ENCODE data around the gene MSH3.

GRCh38 chr5:80711938-80712337 lies 57.5 kb downstream of the MSH3 start:
- TF ChIP-seq POLR2A (IDR thresholded peaks at IDR 0.05): no peak
- TF ChIP-seq, protein P1, sequence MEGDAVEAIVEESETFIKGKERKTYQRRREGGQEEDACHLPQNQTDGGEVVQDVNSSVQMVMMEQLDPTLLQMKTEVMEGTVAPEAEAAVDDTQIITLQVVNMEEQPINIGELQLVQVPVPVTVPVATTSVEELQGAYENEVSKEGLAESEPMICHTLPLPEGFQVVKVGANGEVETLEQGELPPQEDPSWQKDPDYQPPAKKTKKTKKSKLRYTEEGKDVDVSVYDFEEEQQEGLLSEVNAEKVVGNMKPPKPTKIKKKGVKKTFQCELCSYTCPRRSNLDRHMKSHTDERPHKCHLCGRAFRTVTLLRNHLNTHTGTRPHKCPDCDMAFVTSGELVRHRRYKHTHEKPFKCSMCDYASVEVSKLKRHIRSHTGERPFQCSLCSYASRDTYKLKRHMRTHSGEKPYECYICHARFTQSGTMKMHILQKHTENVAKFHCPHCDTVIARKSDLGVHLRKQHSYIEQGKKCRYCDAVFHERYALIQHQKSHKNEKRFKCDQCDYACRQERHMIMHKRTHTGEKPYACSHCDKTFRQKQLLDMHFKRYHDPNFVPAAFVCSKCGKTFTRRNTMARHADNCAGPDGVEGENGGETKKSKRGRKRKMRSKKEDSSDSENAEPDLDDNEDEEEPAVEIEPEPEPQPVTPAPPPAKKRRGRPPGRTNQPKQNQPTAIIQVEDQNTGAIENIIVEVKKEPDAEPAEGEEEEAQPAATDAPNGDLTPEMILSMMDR (IDR thresholded peaks at IDR 0.05): peak in 4 of 6 experiments; percentile 19 to 44 (median 28)
